ENCODE measurements around the gene PLCH1.

The PLCH1 gene

DNA sequence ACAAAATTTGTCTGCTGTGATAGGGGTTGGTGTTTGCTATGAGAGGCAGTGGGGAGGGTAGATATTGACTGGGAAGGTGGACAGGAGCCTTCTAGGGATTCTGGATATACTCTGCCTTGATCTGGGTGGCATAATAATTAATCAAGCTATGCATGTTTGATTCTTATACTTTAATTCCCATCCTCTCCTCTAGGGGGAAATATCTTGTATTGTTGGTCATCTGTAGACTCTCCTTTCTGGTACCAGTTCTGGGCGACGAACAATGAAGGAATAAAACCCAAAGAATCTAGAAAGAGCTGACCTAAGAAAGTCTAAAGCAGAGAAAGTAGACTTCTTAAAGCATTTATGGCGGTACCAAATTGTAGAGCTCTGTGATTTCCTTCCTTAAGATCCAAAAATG lies 253.2 kb downstream of the PLCH1 start:
- no peaks in the 10 kb centered on the region for H3K4me1 ChIP-seq
- no peaks in the 10 kb centered on the region for H3K27me3 ChIP-seq
- no peak overlapping the region for H3K4me3 ChIP-seq (ENCODE audit: low read depth, low read length)
- TF ChIP-seq, protein P1, sequence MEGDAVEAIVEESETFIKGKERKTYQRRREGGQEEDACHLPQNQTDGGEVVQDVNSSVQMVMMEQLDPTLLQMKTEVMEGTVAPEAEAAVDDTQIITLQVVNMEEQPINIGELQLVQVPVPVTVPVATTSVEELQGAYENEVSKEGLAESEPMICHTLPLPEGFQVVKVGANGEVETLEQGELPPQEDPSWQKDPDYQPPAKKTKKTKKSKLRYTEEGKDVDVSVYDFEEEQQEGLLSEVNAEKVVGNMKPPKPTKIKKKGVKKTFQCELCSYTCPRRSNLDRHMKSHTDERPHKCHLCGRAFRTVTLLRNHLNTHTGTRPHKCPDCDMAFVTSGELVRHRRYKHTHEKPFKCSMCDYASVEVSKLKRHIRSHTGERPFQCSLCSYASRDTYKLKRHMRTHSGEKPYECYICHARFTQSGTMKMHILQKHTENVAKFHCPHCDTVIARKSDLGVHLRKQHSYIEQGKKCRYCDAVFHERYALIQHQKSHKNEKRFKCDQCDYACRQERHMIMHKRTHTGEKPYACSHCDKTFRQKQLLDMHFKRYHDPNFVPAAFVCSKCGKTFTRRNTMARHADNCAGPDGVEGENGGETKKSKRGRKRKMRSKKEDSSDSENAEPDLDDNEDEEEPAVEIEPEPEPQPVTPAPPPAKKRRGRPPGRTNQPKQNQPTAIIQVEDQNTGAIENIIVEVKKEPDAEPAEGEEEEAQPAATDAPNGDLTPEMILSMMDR (IDR thresholded peaks at IDR 0.05; ENCODE audit: low read depth, low read length): no peak; the same call in 1 of the 2 replicates
- H3K36me3 ChIP-seq: no peaks in the 10 kb centered on the region
- DNase-seq: no peak
- H3K9me3 ChIP-seq: no peaks in the 10 kb centered on the region

DNA sequence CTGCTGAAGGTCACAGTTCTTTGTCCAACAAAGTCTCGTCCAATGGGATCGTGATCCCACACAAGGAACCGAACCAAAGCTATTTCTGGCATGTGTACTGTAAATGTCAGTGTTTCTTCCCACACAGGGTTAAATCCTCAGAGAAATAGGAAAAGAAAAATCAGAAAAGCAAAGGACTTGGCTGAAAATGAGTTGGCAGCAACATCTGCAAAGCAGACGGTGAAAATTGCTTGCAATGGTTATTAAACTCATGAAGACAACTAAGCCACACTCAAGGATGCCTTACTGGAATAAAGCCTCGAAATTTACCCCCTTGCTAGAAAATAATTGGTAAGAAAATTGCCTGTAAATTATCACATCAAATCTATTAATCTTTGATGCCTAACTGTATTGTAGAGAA lies 256.2 kb downstream of the PLCH1 start:
- no peaks in the 10 kb centered on the region for H3K9me3 ChIP-seq
- H3K4me1 ChIP-seq: no peaks in the 10 kb centered on the region
- TF ChIP-seq, protein P1 (IDR thresholded peaks at IDR 0.05; ENCODE audit: low read depth, low read length): no peak
- H3K27me3 ChIP-seq: no peaks in the 10 kb centered on the region
- no peaks in the 10 kb centered on the region for H3K36me3 ChIP-seq
- H3K4me3 ChIP-seq (ENCODE audit: low read depth, low read length): no peak overlapping the region
- no peak for DNase-seq

DNA sequence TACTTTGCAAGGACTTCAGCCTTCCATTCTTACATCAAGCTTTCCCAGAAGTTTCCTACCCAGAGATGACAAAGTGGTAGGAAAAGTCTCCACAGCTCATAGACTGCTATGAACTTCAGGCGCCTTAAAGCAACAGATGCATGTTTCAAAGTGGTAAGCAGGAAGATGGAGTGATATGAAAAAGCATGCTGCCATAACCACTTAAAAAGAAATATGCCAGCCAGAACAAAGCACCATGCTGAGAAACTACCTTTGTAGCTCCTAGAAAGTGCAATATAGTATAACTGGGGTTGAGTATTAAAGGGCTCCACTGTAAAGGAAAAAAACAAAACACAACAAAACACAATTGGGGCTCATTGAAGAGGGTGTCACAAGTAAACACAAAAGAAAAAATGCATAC lies 259.0 kb downstream of the PLCH1 start:
- H3K4me1 ChIP-seq: no peaks in the 10 kb centered on the region
- DNase-seq: no peak
- TF ChIP-seq, protein P1 (IDR thresholded peaks at IDR 0.05; ENCODE audit: low read depth, low read length): no peak
- no peaks in the 10 kb centered on the region for H3K27me3 ChIP-seq
- H3K9me3 ChIP-seq: no peaks in the 10 kb centered on the region
- no peaks in the 10 kb centered on the region for H3K36me3 ChIP-seq
- H3K4me3 ChIP-seq (ENCODE audit: low read depth, low read length): no peak overlapping the region

DNA sequence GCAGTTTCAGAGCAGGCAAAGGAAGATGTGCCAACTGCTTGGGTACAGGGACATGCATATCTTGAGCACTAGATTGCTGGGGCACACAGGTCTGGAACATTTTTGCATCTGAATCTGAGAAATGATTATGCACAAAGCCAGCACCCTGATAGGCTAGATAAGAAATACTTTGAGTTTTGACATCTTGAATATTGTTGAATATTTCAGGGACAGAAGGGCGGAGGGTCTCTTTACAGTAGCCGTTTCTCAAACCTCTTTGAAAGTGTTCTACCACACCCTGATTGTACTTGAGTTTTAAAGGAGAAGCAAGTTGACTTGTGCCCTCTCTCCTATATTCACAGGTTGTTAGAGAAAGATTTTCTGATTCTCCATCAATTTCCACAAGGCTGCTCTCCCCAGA lies 263.3 kb downstream of the PLCH1 start:
- TF ChIP-seq, protein P1 (IDR thresholded peaks at IDR 0.05; ENCODE audit: low read depth, low read length): no peak
- Histone ChIP-seq H3K4me1 (no peaks in the 10 kb centered on the region), H3K9me3 (no peaks in the 10 kb centered on the region), H3K36me3 (no peaks in the 10 kb centered on the region), H3K27me3 (no peaks in the 10 kb centered on the region), H3K4me3 (ENCODE audit: low read depth, low read length) (no peak overlapping the region)
- no peak for DNase-seq

DNA sequence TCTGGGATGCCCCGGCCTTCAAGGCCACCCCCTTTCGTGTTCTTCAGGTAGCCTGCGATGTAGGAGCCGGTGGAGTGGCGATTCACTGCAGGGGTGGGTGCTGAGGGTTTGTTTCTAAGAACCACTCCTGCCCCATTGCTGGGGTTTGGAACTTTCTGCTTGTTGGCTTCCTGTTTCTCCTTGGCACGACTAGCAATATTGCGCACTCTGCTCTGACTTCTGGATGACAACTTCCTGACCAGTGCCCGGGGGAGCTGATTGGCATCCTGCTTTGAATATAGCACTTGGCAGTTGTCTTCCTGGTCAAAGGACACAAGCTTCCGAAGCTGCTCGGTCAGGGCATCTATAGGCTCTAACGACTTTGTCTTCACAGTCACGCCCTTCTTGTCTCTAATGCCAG lies 263.8 kb downstream of the PLCH1 start:
- no peaks in the 10 kb centered on the region for H3K27me3 ChIP-seq
- TF ChIP-seq, protein P1 (IDR thresholded peaks at IDR 0.05; ENCODE audit: low read depth, low read length): no peak
- DNase-seq: no peak
- no peak overlapping the region for H3K4me3 ChIP-seq (ENCODE audit: low read depth, low read length)
- H3K36me3 ChIP-seq: no peaks in the 10 kb centered on the region
- H3K4me1 ChIP-seq: no peaks in the 10 kb centered on the region
- H3K9me3 ChIP-seq: no peaks in the 10 kb centered on the region

DNA sequence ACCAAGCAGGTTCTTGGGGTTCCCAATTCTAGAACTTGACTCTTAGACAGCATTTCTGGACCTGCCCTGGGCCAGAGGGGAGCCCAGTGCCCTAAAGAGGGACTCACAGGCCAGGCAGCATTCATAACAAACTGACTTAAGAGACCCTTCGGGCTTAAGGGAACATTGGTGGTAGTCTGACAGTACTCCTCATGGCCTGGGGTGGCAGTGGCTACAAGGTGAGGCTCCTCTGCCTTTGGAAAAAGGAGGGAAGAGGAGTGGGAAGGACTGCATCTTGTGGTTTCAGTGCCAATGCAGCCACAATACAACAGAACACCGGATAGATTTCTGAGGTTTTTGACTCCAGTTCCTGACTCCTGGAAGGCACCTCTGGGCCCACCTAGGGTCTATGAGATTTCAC lies 279.2 kb downstream of the PLCH1 start:
- H3K4me1 ChIP-seq: no peaks in the 10 kb centered on the region
- TF ChIP-seq, protein P1 (IDR thresholded peaks at IDR 0.05; ENCODE audit: low read depth, low read length): no peak
- no peak overlapping the region for H3K4me3 ChIP-seq (ENCODE audit: low read depth, low read length)

More for the DNA sequence above, 279.2 kb downstream of the PLCH1 start:
- no peaks in the 10 kb centered on the region for H3K27me3 ChIP-seq
- no peak for DNase-seq
- H3K9me3 ChIP-seq: no peaks in the 10 kb centered on the region
- H3K36me3 ChIP-seq: no peaks in the 10 kb centered on the region

Measured in BE2C (cell line).